Measurements from ENCODE around the gene F13B.

F13B gene

DNA sequence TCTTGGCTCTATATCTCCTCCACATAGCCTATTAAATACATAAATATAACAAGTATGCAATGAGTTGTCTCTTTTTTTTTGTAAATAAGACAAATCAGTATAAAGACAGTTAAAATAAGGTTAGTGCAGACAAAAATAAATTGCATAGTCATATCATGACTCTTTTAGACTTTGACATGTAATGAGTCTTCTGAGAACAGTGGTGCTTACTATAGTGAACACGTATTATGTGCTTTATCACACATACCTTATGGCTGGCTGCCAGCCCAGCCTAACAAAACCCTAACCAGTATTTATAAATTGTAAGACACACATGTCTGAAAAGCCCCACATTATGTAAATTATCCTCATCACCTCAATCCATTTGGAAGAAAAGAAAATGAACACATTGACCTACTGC is 29.1 kb upstream of the F13B start:
- H3K27ac ChIP-seq: no peak overlapping the region
- TF ChIP-seq, protein P1, sequence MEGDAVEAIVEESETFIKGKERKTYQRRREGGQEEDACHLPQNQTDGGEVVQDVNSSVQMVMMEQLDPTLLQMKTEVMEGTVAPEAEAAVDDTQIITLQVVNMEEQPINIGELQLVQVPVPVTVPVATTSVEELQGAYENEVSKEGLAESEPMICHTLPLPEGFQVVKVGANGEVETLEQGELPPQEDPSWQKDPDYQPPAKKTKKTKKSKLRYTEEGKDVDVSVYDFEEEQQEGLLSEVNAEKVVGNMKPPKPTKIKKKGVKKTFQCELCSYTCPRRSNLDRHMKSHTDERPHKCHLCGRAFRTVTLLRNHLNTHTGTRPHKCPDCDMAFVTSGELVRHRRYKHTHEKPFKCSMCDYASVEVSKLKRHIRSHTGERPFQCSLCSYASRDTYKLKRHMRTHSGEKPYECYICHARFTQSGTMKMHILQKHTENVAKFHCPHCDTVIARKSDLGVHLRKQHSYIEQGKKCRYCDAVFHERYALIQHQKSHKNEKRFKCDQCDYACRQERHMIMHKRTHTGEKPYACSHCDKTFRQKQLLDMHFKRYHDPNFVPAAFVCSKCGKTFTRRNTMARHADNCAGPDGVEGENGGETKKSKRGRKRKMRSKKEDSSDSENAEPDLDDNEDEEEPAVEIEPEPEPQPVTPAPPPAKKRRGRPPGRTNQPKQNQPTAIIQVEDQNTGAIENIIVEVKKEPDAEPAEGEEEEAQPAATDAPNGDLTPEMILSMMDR (conservative IDR thresholded peaks at IDR 0.05): no peak
- TF ChIP-seq ZFX (IDR thresholded peaks at IDR 0.05): no peak

DNA sequence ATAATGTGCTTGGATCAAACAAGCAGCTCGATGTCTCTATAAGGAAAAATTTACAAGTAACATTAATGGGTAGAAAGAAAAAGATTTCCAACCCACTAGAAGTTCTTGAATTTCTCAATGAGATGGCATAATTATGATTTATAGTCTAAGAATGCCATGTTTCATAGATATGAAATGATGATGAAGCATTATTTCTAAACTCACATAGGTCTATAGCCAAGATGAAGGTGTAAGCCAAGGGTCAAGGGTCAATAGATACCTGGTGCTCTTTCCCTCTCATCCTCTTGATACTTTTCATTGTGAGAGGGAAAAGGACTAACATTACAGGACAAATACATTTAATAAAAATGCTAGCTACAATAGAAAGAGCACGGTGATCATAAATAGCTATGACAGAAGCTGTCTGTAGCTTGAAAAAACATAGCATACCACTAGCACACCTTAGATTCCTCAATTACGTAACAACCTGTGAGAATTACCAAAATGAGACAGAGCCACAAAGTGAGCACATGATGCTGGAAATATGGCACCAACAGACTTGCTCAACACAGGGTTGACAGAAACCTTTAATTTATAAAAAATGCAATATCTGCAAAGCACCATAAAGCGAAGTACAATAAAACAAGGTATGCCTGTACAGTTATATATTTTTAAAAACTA is 26.3 kb upstream of the F13B start:
- H3K27ac ChIP-seq: no peak overlapping the region
- TF ChIP-seq ZFX (IDR thresholded peaks at IDR 0.05): no peak
- TF ChIP-seq, protein P1 (conservative IDR thresholded peaks at IDR 0.05): no peak

DNA sequence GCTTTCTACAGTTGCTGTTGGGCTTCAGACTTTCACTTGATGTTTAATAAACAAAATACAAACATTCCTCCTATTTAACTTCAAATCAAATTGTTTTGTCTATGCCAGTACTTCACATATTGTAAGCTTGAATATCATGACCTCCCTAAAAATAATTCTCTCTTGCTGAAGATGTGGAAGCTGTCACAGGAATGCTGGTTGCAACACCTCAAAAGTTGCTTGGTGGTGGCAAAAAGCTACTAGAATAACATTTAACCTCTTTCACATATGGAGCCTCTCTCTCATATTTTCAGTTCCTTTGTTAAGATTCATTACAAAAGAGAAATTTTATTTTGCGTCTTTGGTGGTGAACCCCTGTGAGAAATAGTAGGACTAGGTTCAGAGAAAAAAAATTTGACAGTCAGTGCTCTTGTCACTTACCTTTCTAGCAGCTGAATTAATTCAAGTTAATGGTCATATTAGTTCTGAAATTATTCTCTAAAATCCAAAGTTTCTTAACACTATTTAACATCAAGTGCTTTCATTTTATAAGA is 25.5 kb upstream of the F13B start:
- TF ChIP-seq ZFX (IDR thresholded peaks at IDR 0.05): no peak
- TF ChIP-seq, protein P1 (conservative IDR thresholded peaks at IDR 0.05): no peak
- no peak overlapping the region for H3K27ac ChIP-seq

DNA sequence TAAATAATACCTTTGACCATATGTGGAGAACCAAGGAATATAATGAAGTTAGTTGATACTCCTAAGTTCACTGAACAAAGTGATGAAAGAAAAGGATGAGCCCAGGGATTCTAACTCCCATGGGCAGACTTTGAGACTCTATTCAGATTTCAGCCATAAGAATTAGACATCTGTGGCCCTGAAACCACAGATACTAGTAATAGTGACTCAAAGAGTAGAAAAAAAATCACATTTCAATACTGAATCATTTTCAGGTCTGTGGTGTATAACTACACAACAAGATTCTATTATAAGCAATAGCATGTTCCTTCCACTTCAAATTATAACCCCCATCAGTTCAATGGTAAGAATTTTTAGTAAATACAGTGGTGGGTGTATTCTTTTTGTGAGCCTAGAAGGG is 16.4 kb upstream of the F13B start:
- TF ChIP-seq, protein P1 (conservative IDR thresholded peaks at IDR 0.05): no peak
- no peak for TF ChIP-seq ZFX (IDR thresholded peaks at IDR 0.05)
- no peak overlapping the region for H3K27ac ChIP-seq

DNA sequence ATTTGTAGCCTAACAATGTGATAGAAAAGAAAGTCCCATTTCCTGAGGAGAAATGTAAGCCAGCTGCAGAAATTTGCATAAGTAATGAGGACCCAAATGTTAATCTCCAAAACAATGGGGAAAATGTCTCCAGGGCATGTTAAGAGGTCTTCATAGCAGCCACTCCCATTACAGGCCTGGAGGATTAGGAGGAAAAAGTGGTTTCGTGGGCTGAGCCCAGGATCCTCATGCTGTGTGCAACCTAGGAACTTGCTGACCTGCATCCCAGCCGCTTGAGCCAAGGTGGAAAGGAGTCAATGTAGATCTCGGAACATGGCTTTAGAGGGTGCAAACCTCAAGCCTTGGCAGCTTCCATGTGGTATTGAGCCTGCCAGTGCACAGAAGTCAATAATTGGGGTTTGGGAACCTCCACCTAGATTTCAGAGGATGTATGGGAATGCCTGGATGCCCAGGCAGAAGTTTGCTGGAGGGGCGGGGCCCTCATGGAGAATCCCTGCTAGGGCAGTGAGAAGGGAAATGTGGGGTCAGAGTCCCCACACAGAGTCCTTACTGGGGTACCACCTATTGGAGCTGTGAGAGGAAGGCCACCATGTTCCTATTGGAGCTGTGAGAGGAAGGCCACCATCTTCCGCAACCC is 14.2 kb upstream of the F13B start:
- H3K27ac ChIP-seq: no peak overlapping the region
- TF ChIP-seq, protein P1 (conservative IDR thresholded peaks at IDR 0.05): no peak
- TF ChIP-seq ZFX (IDR thresholded peaks at IDR 0.05): no peak

DNA sequence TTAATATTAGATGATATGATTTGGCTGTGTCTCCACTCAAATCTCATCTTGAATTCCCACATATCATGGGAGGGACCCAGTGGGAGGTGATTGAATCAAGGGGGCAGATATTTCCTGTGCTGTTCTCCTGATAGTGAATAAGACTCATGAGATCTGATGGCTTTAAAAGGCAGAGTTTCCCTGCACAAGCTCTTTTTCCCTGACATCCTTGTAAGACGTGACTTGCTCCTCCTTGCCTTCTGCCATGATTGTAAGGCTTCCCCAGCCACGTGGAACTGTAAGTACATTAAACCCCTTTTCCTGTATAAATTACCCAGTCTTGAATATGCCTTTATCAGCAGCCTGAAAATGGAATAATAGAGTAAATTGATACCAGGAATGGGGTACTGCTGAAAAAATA is 13.3 kb upstream of the F13B start:
- TF ChIP-seq ZFX (IDR thresholded peaks at IDR 0.05): no peak
- TF ChIP-seq, protein P1 (conservative IDR thresholded peaks at IDR 0.05): no peak
- H3K27ac ChIP-seq: no peak overlapping the region

DNA sequence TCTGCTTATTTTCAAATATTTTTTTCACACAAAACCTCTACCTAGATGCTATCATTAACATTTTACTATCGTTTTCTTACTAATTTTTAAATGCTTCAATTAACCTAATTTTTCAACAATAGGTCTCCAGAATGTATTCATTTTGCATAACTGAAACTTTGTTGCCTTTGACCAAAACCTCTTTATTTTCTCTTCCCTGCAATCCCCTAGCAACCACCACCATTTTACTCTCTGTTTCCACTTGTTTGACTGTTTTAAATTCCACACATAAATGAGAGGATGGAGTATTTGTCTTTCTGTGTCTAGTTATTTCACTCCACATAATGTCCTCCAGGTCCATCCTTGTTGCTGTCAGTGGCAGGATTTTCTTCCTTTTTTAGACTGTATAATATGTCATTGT is 9.5 kb upstream of the F13B start:
- no peak overlapping the region for H3K27ac ChIP-seq
- no peak for TF ChIP-seq ZFX (IDR thresholded peaks at IDR 0.05)
- TF ChIP-seq, protein P1 (conservative IDR thresholded peaks at IDR 0.05): no peak

Data from C4-2B (cell line).